HCT116 (cell line): ENCODE results near the gene PKM.

Experiments
- CTCF ChIP-seq, 3 experiments: fragments of 200-600 bp in 1 of 3; sonication (generic) in 1 of 3; IDR thresholded peaks in 2 of 3; conservative IDR thresholded peaks in 1 of 3; 2 replicates each; pipeline ENCODE4 v1.5.1; 2012 to 2017; ENCODE audit warnings: low read depth in 2 of 3, low read length in 2 of 3, antibody characterized with exemption in 1 of 3, borderline replicate concordance in 1 of 3, control low read depth in 1 of 3, mild to moderate bottlenecking in 1 of 3, mixed read lengths in 1 of 3, mixed run types in 1 of 3, moderate library complexity in 1 of 3; ENCODE audit not compliant: insufficient read depth in 1 of 3
- ELF1 ChIP-seq: IDR thresholded peaks from 2 replicates; pipeline ENCODE4 v1.6.1; 2012; ENCODE audit warnings: low read depth, borderline replicate concordance
- EZH2 ChIP-seq: fragments of 200-600 bp; sonication (generic); IDR thresholded peaks from 2 replicates; pipeline ENCODE4 v1.6.1; 2017; ENCODE audit warnings: antibody characterized with exemption, mixed run types
- FOSL1 ChIP-seq: IDR thresholded peaks from 2 replicates; pipeline ENCODE4 v1.6.1; 2012; ENCODE audit warnings: low read depth
- JUND ChIP-seq: IDR thresholded peaks from 2 replicates; pipeline ENCODE4 v1.6.1; 2012
- POLR2A ChIP-seq: IDR thresholded peaks from 2 replicates; pipeline ENCODE4 v1.7.0; 2011; ENCODE audit warnings: borderline replicate concordance; ENCODE audit not compliant: insufficient read depth, insufficient read length; ENCODE audit errors: extremely low read depth
- RAD21 ChIP-seq: IDR thresholded peaks from 2 replicates; pipeline ENCODE4 v1.6.1; 2012; ENCODE audit warnings: low read depth, mild to moderate bottlenecking
- REST ChIP-seq: IDR thresholded peaks from 2 replicates; pipeline ENCODE4 v1.6.1; 2012; ENCODE audit warnings: low read depth
- YY1 ChIP-seq: IDR thresholded peaks from 2 replicates; pipeline ENCODE4 v1.6.1; 2011; ENCODE audit warnings: low read length, low read depth, moderate library complexity, mild to moderate bottlenecking; ENCODE audit not compliant: insufficient replicate concordance; ENCODE audit errors: extremely low read depth

DNA sequence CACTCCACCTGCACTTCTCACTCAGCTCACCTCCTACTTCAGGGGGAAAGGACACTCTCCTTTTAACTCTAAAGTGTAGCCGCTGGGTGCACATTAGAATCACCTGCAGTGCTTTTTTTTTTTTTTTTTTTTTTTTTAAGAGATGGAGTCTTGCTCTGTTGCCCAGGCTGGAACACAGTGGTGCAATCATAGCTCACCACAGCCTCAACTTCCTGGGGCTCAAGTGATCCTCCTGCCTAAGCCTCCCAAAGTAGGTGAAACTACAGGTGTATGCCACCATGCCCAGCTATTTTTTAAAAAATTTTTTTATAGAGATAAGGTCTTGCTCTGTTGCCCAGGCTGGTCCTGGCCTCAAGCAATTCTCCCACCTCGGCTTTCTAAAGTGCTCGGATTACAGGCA is 54.2 kb downstream of the PKM start:
- no peak for TF ChIP-seq CTCF (IDR thresholded peaks at IDR 0.05 in 2 of 3, conservative IDR thresholded peaks at IDR 0.05 in 1 of 3; ENCODE audit: borderline replicate concordance in 1 of 3, insufficient read depth in 1 of 3, low read depth in 2 of 3, low read length in 2 of 3)
- no peak for TF ChIP-seq YY1
- TF ChIP-seq POLR2A: no peak
- no peak for TF ChIP-seq JUND
- no peak for TF ChIP-seq REST
- no peak for TF ChIP-seq EZH2
- TF ChIP-seq ELF1: no peak
- TF ChIP-seq FOSL1: no peak
- no peak for TF ChIP-seq RAD21
